ENCODE data around the gene AKIP1.
"Not testable (repeated sequence)": the region's sequence is repeated elsewhere in the genome, so short reads cannot be mapped to it uniquely, and the experiment has no call there.

Gene AKIP1, protein sequence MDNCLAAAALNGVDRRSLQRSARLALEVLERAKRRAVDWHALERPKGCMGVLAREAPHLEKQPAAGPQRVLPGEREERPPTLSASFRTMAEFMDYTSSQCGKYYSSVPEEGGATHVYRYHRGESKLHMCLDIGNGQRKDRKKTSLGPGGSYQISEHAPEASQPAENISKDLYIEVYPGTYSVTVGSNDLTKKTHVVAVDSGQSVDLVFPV

DNA sequence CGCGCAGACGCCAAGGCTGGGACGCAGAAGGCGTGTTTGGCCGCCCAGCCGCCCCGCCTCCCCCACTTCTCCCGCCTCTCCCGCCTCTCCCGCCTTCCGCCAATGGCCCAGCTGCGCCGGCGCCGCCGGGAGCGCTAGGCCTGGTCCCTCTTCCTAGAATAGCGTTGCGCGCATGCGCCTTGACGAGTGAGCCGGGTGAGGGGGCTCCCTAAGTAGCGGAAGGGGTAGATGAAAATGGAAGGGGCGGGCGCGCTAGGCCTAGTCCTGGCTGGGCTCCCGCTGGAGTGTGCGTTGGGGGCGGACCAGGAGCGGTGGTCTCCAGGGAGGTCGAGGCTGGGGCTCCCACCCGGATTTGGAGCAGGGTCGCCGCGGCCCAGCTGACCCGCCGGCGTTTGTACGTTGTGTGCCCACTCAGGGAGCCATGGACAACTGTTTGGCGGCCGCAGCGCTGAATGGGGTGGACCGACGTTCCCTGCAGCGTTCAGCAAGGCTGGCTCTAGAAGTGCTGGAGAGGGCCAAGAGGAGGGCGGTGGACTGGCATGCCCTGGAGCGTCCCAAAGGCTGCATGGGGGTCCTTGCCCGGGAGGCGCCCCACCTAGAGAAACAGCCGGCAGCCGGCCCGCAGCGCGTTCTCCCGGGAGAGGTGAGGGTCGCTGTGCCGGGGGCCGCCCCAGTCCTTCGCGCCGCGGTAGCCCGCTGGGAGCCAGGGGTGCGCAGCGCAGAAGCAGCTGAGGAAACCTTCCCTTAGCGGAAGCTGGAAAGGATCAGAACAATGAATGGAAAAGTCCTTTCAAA is at the start of gene AKIP1:
TSS of gene AKIP1 (plus strand) at position 161 of the 795 bp plus-strand sequence. CDS start at position 422, 261 bp downstream.
- DNase-seq = peak; percentile 95

- no peak for DNase-seq
Observed at GRCh38 chr11:8863838-8864237, 47.2 kb upstream of the AKIP1 start.

DNA sequence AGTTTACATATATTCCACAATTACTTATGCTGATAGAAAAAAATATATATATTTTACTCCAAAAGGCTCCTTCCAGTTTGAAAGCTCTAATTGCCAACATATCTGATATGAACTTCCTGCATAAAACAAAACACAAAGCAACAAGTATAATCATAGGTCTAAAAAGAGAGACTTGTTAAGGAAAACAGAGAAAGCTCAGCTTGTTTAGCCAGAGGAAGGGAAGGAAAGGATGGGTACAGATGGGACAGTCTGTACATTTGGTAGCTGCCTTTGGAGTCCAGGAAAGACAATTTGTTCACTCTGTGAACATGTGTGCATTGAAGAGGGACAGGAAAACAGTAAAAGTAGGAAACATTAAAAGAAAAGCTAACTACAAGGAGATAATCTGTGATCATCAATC is 45.7 kb upstream of the AKIP1 start:
- no peak for DNase-seq

- no peak for DNase-seq
Observed at GRCh38 chr11:8867035-8867434, 44.0 kb upstream of the AKIP1 start.

DNA sequence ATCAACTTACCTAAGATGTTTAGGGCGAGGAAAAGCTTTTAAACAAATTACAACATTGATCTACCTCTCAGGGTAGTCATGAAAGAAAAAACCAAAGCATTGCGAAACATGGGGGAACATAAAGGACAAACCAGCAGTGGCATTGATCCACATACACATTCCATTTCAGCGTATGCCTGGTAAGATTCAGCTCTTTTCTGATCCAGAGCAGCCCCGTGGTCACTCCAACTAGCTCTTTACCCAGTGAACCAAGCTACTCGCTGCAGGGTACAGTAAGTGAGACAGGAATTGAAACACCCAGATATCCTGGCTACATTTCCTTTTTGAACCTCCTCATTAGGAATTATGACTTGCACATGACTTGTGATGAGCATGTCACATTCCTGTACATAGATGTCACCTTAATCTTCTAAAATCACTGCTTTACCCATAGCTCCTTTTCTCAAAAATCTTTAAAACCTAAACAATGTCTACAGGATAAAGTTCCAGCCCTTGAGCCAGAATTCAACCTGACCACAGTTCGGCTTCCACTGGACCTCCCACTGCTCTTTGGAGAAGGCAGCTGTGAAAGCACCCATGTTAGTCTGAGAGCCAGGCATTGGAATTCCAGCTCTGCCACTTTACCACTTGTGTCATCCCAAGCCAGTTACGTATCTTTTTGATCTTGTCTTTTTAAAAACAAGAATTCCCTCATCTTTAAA is 42.9 kb upstream of the AKIP1 start:
- DNase-seq = no peak

DNA sequence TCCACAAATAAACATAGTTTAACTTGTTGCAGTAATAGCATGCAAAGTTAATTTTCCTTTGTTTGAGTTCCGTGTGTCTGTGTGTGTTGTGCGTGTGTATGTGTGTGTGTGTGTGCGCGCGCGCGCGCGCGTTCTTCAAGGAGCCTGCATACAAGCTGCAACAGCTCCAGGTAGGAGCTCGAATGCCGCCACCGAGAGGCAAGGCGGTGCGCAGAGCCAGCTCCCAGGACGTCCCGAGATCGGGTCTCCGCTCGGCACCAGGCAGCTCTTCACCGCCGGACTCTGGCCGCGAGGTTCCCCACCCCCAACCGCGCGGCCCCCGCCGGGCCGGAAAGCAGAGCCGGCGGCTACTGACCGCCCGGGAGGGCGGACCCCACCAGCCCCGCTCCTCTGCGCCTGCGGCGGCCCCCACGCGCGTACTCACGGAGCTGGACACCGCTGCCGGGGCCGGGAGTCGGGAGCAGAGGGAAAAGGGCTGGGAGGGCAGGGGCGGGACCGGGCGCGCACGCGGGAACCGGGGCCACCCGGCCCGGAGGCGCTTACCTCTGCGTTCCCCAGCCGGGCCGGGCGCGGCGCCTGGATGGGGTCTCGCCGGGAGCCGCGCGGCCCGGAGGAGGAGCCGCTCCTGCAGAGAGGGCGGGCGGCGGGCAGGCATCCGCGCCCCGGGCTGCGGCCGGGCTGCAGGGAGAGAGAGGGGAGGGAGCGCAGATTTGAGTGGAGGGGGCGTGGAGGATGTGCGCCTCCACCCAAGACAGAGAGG is 40.4 kb upstream of the AKIP1 start:
- DNase-seq = peak; percentile 55

GRCh38 chr11:8871171-8871775 is 39.7 kb upstream of the AKIP1 start:
- DNase-seq = no peak

GRCh38 chr11:8871962-8872361 is 39.0 kb upstream of the AKIP1 start:
- no peak for DNase-seq

GRCh38 chr11:8873741-8874405 is 37.1 kb upstream of the AKIP1 start:
- no peak for DNase-seq

- DNase-seq = no peak
Observed at GRCh38 chr11:8878771-8879170, 32.2 kb upstream of the AKIP1 start.

DNA sequence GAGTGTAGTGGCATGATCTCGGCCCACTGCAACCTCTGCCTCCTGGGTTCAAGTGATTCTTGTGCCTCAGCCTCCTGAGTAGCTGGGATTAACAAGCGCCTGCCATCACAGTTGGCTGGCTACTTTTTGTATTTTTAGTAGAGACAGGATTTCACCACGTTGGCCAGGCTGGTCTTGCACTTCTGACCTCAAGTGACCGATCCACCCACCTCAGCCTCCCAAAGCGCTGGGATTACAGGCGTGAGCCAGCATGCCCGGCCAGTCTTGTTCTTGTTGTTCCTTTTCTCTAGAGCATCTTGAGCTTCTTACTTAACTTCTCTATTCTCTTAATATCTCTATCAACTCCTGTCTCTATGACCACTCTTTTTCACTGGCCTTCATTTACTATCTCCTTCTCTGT is 29.4 kb upstream of the AKIP1 start:
- not testable (repeated sequence) for DNase-seq

DNA sequence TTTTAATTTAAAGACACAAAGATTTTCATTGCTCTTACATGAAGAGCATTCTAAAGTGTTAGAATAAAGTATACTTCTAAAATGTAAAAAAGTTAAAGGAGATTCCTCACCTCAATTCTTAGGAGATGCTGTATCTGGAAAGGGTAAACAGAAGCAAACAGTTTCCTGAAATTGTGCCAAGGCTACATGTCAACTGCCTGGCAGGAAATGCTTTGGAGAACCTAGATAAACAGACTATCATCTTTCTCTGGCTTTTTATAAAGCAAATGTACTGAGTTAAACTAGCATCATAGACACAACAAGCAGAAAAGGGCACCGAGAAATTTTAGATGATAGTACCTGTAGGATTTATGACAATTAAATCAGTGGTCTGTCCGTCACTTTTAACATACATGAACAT is 24.7 kb upstream of the AKIP1 start:
- no peak for DNase-seq

GRCh38 chr11:8891185-8891584 is 19.8 kb upstream of the AKIP1 start:
- DNase-seq = not testable (repeated sequence)

DNA sequence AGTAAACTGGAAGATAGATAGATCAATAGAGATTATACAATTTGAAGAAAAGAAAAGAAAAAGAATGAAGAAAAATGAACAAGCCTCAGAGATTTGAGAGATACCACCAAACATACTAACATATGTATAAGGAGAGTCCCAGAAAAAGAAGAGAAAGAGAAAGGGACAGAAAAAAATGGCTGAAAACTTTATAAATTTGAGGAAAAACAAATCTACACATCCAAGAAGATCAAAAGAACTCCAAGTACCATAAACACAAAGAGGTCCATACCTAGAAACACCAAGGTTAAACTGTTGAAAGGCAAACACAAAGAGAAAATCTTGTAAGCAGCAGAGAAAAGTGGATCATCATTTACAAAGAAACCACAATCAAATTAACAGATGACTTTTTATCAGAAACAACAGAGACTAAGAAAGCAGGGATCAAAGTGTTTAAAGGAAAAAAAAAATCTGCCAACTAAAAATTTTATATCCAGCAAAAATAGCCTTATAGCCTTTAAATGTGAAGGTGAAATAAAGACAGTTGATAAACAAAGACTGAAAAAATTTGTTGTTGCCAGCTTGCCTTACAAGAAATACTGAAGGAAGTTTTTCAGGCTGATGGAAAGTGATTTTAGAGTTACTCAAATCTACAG is 11.8 kb upstream of the AKIP1 start:
- no peak for DNase-seq

GRCh38 chr11:8905528-8906165 is 5.3 kb upstream of the AKIP1 start:
- no peak for DNase-seq

DNA sequence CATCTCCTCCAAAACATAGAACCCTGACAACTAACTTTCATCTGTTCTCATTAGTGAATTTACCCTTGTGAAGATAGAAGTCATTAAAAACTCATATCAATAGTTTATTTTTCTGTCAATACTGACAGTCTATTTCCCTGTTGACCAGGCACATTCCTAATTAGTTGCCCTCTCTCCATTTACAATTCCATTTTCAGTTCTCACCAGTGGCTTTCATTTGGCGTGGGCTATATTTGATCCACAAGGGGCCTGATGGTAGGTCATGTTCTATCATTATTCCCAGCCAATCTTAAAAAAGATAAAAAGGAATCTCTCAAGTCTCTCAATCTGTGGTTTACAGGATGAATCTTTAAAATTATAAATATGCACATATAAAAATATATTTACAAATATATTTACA is 3.9 kb upstream of the AKIP1 start:
- DNase-seq = no peak

DNA sequence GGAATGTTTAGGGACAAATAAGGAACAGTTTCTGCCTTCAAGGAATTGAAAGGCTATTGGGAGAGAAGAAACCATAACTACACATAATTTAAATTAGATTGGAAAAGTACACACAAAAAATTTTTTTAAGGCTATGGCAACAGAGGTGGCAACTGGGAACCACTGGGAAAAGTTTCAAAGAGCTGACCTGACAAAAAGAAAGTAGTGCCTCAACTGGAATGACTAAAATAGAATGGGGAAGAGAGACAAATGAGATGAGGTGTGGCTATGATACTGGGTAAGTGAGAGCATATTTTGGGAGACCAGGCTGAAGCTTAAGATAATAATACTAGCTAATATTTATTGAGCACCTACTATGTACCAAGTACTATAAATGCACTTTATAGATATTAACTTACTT is 2.9 kb upstream of the AKIP1 start:
- DNase-seq = no peak

- DNase-seq = no peak
Observed at GRCh38 chr11:8910649-8911026, 351 bp upstream of the AKIP1 start.

DNA sequence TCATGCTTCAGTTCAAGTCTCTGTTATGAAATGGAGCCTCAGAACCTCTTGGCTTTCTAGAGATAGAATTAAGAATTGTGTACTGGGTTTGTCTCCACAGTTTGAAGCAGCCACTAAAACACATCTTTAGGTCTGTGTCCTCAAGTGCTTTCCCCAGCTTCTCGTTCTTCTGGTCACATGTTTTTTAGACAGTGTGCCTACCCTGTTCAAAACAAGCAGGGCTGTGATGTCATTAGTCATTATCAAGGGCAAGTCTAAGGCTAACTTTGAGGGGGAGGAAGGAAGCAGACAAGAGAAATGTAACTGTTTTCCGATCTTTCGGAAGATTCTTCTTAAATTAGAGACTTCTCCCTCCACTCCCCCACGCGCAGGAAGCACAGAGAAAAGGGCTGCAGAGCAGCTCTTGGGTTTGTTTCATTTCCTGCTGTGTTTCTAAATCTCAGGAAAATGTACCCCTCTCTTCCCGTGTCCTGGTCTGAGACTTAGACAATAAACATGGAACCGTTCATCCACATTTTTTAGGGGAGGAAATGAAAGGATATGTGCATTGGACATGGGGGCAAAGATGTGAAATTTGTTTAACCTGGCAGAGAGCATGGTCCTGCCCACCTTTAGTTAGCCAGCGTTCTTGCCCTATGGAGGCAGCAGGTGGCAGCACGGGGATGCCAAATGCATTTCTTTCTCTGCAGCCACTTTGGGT is 3.1 kb downstream of the AKIP1 start:
- peak; percentile 69 for DNase-seq

GRCh38 chr11:8914661-8915018 is 3.7 kb downstream of the AKIP1 start:
- no peak for DNase-seq
